Measurements from ENCODE around the gene TMEM178B. TPM values are rescaled to one million over a fixed set of nuclear protein-coding genes. Genes with fewer than 3 reads are reported as not detected.
"Not testable (repeated sequence)": the region's sequence is repeated elsewhere in the genome, so short reads cannot be mapped to it uniquely, and the experiment has no call there.

TMEM178B gene
- 9.5 and 15.9 TPM in 2 replicates for total RNA-seq (2014; rRNA removed; shearing (Covaris generic); ENCODE audit: low replicate concordance)

DNA sequence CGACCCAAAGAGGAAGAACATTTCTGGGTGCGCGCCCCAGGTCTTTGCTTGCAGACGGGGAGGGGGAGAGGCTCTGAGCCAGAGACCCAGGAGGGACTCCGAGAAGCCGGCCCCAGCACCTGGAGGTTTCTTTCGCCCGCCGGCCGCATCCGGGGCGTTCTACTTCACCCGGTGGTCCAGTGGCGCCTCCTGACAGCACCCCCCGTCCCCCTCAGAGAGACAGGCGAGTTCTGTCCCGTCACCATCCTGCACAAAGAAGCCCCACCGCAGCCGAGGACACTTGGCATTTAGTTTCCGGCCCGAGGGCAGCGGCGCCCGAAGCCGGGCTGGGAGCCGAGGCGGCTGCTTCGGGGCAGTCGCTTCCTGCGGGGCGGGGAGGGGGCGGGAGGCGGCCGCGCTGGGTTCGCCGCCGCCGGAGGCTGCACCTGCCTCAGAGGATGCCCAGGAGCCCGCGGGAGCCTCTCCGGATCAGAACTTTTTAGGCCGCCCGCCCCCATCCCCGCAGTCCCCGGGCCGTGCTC is at the start of gene TMEM178B:
TMEM178B (plus strand) TSS at position 424 of the 521 bp plus-strand sequence.
- in situ Hi-C loops (cut with HindIII; ENCODE audit: low pct_unique_long_range_greater_than_20kb, low sequenced_read_pairs): no loop called here
- DNase-seq (ENCODE audit: low read depth): no peak

- in situ Hi-C loops (cut with HindIII; ENCODE audit: low pct_unique_long_range_greater_than_20kb, low sequenced_read_pairs): no loop called here
- DNase-seq (ENCODE audit: low read depth): no peak
These were observed 49.2 kb upstream of the TMEM178B start for GRCh38 chr7:141024668-141025067.

DNA sequence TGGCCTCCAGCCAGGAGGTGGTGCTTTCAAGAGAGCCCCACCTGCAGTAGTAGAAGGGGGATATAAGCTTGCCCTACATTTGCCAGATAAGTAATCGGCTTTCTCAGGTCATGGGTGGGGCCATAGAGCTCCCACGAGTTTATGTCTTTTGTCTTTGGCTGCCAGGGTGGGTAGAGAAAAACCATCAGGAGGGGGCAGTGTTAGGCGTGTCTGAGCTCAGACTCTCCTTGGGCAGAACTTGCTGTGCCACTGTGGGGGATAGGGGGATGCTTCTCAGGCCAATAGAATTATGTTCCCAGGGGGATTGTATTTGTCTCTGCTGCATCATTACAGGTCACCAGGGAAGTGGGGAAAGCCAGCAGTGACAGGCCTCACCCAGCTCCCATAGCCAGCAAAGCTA is 46.8 kb upstream of the TMEM178B start:
- in situ Hi-C loops (cut with HindIII; ENCODE audit: low pct_unique_long_range_greater_than_20kb, low sequenced_read_pairs): no loop called here

DNA sequence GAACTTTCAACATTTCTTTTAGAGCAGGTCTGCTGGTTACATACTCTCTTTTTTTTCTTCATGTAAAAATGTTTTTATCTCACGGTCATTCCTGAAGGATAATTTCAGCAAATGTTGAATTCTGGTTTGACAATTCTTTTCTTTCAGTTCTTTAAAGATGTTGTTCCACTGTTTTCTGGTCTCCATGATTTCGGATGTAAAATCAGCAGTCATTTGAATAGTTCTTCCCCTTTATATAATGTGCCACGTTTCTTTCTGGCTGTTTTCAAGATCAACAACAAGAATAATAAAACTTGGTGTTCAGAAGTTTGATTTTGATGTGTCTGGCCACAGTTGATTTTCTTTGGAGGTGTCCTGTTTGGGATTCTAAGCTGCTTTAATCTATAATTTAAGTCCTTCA is 45.1 kb upstream of the TMEM178B start:
- no peak for DNase-seq (ENCODE audit: low read depth)
- in situ Hi-C loops (cut with HindIII; ENCODE audit: low pct_unique_long_range_greater_than_20kb, low sequenced_read_pairs): no loop called here

More for the DNA sequence above, 46.8 kb upstream of the TMEM178B start:
- DNase-seq (ENCODE audit: low read depth): no peak

- DNase-seq (ENCODE audit: low read depth); in situ Hi-C loops (cut with HindIII; ENCODE audit: low pct_unique_long_range_greater_than_20kb, low sequenced_read_pairs): not testable (repeated sequence)
These were observed 41.1 kb upstream of the TMEM178B start for GRCh38 chr7:141032539-141033323.

- DNase-seq (ENCODE audit: low read depth); in situ Hi-C loops (cut with HindIII; ENCODE audit: low pct_unique_long_range_greater_than_20kb, low sequenced_read_pairs): not testable (repeated sequence)
These were observed 35.8 kb upstream of the TMEM178B start for GRCh38 chr7:141038100-141038499.

GRCh38 chr7:141039376-141039775 is 34.5 kb upstream of the TMEM178B start:
- in situ Hi-C loops (cut with HindIII; ENCODE audit: low pct_unique_long_range_greater_than_20kb, low sequenced_read_pairs): no loop called here
- no peak for DNase-seq (ENCODE audit: low read depth)

DNA sequence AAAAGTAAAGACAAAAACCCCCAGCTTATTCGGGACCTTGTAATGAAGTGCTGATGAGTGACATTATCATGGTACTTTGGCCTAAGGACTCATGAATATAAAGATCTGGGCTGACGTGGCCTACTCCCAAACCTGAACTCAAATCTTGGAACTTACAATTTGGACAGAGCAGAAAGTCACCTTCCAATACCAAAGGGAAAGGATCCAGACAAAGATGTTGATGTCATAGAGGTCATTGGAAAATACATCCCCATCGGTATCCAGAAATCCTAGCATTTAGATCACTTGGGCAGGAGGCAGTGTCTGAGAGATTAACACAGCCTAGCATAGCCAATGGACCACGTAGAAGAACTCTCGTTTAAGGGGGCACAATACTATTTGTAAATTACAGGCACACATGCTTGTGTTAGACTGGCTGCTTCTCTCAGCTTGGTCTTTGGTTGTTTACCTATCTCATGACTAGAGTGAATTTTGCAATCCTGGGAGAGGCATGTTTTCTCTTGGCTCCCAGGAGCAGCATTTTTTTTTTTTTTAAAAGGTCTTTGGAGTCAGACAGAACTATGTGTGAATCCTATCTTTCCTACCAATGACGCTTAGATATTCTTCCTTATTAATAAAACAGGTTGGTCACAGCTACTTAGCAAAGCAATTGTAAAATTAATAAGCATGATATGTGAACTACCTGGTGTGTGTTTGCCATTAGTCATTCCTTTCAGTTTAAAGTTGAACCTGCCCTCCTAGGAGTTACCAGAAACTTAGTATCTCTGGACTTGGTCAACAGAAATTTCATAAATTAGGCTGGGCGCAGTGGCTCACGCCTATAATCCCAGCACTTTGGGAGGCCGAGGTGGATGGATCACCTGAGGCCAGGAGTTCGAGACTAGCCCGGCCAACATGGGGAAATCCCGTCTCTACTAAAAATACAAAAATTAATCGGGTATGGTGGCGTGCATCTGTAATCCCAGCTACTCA is 31.4 kb upstream of the TMEM178B start:
- DNase-seq (ENCODE audit: low read depth): peak; percentile 84
- in situ Hi-C loops (cut with HindIII; ENCODE audit: low pct_unique_long_range_greater_than_20kb, low sequenced_read_pairs): no loop called here

DNA sequence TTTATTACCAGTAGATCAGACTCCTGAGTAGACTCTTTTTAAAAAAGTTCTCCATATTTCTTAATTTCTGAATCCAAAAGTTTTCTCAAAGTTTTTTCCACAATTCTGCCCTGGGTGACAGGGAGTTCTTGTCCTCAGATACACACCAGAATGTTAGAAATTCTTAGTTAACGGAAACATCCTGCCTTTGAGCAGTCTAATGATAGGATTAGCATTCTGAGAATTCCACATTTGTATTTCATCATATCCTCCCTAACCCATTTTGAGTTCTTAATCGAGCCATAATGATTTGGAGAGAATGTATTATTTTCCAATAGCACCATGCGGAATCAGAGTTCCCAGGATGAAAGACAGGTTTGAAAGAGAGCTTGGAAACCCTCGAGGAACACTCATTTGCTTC is 30.2 kb upstream of the TMEM178B start:
- no peak for DNase-seq (ENCODE audit: low read depth)
- in situ Hi-C loops (cut with HindIII; ENCODE audit: low pct_unique_long_range_greater_than_20kb, low sequenced_read_pairs): no loop called here

DNA sequence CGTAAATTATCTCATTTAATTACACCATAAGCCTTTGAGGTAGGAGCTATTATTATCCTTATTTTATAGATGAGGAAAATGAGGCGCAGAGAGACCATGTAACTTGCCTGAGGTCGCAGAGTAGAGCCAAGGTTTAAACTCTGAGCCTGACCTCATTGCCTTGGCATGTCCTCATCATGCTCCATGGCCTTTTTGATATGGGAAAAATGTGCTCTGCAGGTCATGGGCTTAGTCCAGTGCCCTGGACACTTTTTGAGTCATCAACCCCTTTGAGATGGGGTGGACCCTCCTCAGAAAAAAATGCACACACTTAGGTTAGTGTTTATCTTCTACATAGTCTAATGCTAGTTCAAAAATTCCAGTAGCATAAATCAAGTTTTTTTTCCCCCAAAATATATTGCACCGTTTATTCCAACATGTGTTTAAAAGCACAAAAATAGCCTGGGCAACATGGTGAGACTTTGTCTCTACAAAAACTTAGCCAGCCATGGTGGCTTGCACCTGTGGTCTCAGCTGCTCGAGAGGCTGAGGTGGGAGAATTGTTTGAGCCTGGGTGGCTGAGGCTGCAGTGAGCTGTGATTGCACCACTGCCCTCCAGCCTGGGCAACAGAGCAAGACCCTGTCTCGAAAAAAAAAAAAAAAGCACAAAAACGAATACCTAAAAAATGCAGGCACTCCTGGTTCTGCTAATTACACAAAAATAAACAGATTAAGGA is 28.6 kb upstream of the TMEM178B start:
- DNase-seq (ENCODE audit: low read depth): peak; percentile 89
- in situ Hi-C loops (cut with HindIII; ENCODE audit: low pct_unique_long_range_greater_than_20kb, low sequenced_read_pairs): no loop called here

GRCh38 chr7:141045842-141046620 is 27.8 kb upstream of the TMEM178B start:
- peak; percentile 88 for DNase-seq (ENCODE audit: low read depth)
- in situ Hi-C loops (cut with HindIII; ENCODE audit: low pct_unique_long_range_greater_than_20kb, low sequenced_read_pairs): no loop called here

- in situ Hi-C loops (cut with HindIII; ENCODE audit: low pct_unique_long_range_greater_than_20kb, low sequenced_read_pairs): no loop called here
- DNase-seq (ENCODE audit: low read depth): peak; percentile 78
These were observed 20.2 kb upstream of the TMEM178B start for GRCh38 chr7:141053626-141054025.

DNA sequence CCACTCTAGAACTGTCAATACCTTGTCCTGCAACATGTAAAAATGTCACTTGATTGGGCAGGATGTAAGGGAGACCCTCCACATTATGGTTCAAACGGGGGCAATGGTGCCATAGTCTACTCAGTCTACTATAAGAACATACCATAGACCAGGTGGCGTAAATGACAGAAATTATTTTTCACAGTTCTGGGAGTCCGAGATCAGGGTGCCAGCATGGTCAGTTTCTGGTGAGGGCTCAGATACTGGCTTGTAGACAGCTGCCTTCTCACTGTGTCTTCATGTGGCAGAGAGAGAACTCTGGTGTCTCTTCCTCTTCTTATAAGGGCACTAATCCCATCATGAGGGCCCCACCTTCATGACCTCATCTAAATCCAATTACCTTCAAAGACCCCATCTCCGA is 18.7 kb upstream of the TMEM178B start:
- in situ Hi-C loops (cut with HindIII; ENCODE audit: low pct_unique_long_range_greater_than_20kb, low sequenced_read_pairs): no loop called here
- DNase-seq (ENCODE audit: low read depth): no peak

DNA sequence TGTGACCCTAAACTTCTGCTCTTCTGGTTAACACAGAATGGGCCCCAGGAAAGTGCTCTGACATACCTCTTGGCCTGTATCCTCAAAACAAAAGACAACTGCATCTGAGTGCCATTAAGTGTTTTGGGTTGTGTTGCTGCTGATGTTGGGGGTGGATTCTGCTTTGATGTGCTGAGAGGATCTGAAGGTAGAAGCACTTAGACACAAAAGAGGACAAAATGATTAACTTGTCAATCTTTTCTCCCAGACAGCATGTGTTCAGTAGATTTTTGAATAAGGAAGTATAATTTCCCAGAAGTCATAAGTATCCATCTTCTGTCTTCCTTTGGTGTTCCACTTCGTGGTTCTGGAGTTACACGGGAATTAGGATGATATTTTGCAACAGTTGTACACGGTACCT is 16.1 kb upstream of the TMEM178B start:
- in situ Hi-C loops (cut with HindIII; ENCODE audit: low pct_unique_long_range_greater_than_20kb, low sequenced_read_pairs): no loop called here

GRCh38 chr7:141067856-141068255 is 6.0 kb upstream of the TMEM178B start:
- in situ Hi-C loops (cut with HindIII; ENCODE audit: low pct_unique_long_range_greater_than_20kb, low sequenced_read_pairs); DNase-seq (ENCODE audit: low read depth): not testable (repeated sequence)

More for the DNA sequence above, 16.1 kb upstream of the TMEM178B start:
- DNase-seq (ENCODE audit: low read depth): no peak

- in situ Hi-C loops (cut with HindIII; ENCODE audit: low pct_unique_long_range_greater_than_20kb, low sequenced_read_pairs): no loop called here
- DNase-seq (ENCODE audit: low read depth): peak; percentile 86
These were observed 2.5 kb upstream of the TMEM178B start for GRCh38 chr7:141071260-141071854.
